Endometrial microvascular endothelial cells (primary cell): ENCODE data around the gene SCN2B. TPM values are rescaled to one million over a fixed set of nuclear protein-coding genes. Genes with fewer than 3 reads are reported as not detected.

Experiments used
- in situ Hi-C: cut with HindIII; loops from 2 replicates; pipeline ENCODE4 v1.10.0; 2017; ENCODE audit warnings: low sequenced_read_pairs, low pct_unique_long_range_greater_than_20kb; ENCODE audit errors: inconsistent ontology term
- total RNA-seq: library from RNA; depleted of rRNA; stranded (reverse); fragments of >200 nt; gene quantifications from one replicate; pipeline ENCODE4 v1.2.3, GENCODE V29; 2015; ENCODE audit errors: inconsistent ontology term

SCN2B gene, protein sequence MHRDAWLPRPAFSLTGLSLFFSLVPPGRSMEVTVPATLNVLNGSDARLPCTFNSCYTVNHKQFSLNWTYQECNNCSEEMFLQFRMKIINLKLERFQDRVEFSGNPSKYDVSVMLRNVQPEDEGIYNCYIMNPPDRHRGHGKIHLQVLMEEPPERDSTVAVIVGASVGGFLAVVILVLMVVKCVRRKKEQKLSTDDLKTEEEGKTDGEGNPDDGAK
- total RNA-seq: not detected

DNA sequence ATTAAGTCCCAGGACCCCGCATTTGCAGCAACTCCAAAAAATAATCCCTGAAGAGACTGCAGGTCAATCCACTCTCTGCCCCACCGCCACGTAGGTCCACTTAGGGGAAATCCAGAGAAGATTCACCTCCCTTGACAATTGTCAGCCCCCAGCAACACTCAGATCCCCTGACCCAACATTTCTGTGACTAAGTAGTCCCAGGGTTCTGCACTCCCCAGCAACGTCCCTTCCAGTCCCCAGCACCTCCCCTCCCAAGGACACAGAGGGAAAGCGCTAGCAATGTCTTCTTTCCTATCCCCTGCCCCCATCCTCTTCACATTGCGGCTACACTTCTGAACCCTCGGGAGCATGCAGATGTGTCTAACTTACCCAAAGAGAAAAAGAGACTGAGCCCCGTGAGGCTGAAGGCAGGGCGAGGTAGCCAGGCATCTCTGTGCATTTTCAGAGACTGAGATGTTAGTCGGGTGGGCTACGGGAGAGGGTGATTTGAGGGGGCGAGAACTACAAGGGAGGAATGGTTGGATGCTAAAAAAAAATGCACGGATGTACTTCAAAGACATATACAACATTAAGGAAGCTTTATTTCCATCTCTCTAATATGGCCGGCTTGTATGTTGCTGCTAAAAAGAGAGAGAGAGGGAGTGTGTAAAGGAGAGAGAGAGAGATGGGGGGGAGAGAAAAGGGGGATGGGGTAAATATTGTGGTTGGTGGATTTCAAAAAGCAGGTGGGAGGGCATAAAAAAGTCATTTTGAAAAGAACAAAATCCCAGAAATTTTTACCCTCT is at the start of gene SCN2B:
Gene SCN2B, minus strand, starts transcription at position 647 of the 785 bp plus-strand sequence. Its CDS starts 208 bp downstream, at position 439.
- in situ Hi-C loops: no loop called here

DNA sequence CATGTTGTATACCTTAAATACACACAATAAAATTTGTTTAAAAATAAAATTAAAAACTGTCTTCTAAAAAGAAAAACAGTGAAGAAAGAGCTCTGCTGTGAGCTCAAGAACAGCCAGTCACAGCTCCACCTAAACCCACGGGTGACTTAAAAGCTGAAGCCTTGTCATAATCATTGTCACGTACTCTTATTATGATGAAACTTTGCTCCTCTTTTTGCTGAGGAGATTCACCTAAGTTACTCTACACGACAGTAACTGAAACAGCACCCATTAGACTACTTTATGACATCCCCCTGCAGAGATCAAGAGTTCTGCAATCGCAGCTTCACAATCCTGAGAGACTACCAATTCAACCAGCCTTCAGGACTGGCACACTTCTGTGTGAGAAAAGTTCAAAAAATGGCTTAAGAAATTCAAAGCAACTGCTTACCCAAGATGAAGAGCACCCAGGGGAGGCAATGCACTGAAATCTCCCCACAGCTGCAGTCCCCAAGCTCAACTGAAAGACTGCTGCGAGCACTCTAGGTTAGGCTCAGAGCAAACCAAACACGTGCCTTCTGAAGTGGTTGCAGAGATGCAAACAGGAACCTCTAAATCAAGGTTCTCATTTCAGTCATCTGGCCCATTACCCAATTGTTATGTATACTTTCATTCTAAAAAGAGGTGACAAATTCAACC is 48.2 kb upstream of the SCN2B start, which contains the start of gene JAML:
Gene JAML, minus strand, starts transcription at position 501 of the 678 bp plus-strand sequence. CDS start 10,145 bp downstream, outside the sequence.
- in situ Hi-C loops: no loop called here

DNA sequence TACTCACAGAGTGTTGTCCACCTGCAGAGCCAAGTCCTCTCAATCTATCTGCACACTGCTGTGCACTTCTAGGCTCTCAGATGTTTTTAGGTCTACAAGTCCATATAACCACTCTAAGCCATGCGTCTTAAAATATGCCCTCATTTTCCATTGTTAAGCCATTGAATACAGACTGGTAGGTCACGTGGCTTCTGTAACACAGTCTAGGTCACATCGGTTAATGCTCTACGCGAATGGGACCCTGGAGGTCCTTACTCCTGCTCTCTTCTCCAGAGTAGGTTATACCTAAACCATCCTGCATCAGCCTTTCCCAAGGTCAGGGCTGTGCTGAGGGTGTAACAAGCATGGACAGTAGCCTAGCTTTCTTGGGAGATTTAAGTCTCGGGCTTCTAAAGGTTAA is 47.6 kb upstream of the SCN2B start:
- in situ Hi-C loops: no loop called here

DNA sequence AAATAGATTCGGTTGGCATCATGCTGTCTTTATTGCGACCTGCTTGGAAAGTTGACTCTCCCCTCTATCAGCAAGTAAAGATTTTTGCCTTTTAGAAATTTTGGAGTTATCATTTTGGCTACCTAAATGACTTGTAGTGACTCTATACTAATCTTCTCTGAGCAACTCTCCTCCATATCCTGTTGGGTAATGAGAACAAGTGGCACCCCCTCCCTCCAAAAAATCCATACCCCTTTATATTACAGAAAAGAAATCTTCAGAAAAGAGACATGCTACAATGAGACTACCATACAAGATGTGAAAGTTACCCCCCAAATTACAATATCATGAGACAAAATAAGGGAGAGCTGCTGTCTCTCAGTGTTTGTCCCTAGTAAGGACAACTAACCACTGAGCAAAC is 47.1 kb upstream of the SCN2B start:
- in situ Hi-C loops: no loop called here

DNA sequence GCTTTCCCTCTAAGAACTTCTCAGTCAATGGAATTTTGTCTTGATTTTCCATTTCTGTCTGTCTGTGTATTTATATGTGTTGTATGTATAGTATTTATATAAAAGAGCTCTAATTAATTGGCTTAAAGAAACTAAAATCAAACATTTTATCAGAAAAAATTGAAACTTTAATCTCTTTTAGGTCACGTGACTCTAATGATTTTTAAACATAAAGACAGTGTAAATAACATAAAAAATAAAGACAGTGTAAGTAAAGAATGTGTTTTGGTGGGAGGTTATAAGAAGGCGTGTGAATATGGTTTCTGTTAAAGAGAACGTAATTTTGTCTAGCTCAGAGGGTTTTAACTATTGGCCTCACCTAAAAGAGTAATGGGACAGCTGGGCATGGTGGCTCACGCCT is 46.0 kb upstream of the SCN2B start:
- in situ Hi-C loops: no loop called here

DNA sequence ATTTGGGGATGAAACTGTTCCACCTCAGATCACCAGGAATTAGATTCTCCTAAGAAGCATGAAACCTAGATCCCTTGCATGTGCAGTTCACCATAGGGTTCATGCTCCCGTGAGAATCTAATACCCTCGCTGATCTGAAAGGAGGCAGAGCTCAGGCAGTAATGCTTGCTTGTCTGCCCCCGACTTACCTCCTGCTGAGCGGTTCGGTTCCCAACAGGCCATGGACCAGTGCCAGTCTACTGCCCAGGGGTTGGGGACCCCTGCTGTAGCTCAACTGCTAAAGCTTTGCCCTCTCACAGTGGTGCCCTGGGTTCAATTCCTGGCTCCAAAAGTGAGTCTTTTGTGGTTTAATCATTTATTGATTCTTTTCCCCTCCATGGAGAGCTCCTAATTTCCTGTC is 45.0 kb upstream of the SCN2B start:
- in situ Hi-C loops: no loop called here

DNA sequence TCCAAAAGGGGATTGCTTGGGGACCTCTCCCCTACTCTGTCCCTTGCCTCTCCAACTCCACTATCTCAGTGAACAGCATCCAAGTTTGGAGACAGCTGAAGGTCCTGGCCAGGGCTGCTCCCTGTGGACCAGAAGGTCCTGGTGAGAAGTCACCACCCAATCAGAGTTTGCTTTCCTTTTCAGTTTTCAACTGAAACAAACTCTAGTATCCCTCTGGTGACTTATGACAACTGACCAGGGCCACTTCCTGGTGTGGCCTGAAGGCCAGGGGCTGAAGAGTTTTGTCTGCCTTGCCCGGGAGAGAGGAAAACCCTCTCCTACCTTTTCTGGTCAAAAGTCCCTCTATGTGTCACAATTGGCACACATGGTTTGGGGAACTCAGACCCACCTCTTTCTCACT is 43.3 kb upstream of the SCN2B start:
- in situ Hi-C loops: no loop called here

DNA sequence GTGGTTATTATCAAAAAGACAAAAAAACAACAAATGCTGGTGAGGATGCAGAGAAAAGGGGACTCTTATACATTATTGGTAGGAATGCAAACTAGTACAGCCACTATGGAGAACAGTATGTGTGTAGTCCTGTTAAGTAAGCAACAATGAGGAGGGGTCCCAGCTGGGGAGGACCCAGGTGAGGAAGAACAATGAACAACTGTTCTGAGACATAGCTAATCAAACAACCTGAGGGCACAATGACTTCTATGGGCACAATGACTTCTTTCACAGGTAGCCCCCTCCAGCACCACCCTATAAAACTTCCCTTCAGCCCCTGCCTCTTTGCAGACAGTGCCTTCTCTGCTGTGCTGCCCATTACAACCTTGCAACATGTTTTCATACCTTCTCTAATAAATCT is 42.8 kb upstream of the SCN2B start:
- in situ Hi-C loops: no loop called here

DNA sequence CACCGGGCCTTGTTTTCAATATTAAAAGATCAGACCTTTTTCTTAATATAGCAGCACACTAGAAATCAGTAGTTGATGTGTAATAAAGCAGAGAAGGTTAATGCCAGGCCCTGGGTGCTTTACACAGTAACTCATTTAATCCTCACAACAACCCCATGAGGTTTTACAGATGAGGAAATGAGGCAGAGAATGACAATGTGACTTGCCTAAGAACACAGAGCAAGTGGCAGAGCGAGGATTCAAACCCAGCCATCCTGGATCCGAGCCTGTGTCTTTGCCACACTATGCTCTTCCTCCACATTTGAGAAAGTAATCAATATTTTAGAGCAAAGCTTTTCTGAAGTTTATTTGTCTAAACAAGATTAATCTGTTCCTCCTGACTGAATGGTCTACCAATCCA is 41.1 kb upstream of the SCN2B start:
- in situ Hi-C loops: no loop called here

DNA sequence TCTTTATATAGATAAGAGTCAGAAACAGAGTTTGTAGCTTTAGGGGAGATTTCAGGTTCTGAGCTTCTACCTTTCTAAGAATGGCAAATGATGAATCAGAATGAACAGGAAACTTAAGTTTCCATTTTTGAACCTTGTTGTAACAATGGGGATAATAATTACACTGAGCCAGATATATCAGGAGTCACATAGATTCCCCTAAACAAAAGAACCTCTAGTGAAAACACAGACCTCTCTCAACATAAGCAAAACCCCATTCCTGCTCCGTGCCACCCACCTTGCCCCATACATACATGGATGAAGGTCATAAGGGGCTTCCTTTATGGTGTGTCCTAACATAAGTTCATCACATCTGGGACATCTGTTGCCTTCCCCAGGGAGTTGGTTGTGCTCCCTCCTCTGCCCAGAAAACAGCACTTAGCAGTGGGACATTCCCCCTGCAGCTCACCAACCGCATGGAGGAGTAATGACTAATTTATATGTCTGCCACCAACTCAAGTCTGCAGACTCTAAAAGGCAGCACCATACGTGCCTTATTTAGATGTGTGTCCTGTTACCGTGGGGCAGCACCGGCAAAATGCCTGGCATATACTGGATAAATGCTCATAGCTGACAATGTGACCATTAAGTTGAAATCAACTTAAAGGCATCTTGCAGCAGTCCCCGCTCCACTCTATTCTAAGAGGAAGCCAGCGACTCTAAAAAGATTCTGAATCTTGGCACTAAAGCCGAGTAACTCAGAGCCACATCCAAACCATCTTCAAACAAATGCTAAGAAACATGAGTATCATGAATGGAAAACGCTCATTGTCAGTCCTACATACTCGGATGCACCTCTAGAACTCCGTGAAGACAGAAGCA is 40.4 kb upstream of the SCN2B start:
- in situ Hi-C loops: no loop called here

DNA sequence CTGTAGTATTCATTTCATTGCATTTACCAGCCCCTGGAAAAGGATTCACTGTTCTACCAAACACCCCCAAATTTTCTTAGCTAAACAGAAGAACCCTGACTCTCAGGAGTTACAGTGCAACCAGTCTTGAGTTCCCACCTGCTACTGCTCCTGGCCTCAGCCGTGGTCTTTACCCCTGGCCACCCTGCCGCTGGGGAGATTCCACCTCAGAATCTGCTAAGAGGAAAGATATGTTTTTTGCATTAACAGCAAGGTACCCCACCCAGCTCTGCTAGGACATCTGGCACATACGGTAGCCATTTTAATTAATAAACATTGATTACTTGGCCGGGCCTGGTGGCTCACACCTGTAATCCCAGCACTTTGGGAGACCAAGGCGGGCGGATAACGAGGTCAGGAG is 39.3 kb upstream of the SCN2B start:
- in situ Hi-C loops: no loop called here

DNA sequence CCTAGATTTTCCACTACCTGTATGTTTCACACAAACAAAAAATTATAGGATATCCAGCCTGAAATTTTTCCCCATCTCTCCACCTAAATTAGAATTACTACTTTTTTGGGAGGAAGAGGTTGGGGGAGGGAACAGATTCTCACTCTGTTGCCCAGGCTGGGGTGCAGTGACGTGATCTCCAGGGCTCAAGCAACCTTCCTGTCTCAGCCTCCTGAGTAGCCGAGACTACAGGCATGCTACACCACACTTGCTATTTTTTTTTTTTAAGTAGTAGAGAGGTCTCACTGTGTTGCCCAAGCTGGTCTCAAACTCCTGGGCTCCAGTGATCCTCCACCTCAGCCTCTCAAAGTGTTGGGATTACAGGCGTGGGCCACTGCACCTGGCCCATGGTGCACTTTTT is 38.8 kb upstream of the SCN2B start:
- in situ Hi-C loops: no loop called here

DNA sequence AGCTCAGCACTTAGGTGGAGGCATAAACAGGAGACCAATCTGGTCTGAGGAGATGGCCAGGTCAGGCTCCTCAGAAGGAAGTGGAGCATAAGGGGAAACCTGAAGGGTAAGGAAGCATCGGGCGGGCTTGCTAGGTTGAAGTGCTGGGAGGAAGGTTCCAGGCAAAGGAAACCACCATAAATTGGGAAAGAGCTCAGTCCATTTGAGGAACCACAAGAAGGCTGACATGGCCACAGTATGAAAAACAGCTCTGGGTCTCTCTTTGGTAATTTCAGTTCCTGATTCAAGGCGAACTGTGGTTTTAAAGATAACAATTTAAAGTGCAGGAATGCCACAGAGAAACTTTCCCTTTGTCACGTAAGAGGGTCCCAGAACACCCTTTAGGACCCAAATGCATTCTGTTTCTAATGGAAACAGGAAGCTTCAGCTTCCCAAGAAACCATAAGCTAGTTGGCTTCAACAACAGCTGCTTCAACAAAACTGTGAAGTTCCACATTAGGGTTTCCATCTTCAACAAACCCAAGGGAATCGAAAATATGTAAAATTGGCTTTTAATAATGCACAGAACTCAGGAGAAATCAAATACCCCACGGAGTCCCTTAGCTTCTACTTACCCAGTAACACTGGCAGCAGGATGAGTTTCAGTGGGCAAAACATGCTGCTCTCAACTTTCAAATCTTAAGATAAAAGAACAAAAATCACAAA is 37.9 kb upstream of the SCN2B start:
- in situ Hi-C loops: no loop called here

DNA sequence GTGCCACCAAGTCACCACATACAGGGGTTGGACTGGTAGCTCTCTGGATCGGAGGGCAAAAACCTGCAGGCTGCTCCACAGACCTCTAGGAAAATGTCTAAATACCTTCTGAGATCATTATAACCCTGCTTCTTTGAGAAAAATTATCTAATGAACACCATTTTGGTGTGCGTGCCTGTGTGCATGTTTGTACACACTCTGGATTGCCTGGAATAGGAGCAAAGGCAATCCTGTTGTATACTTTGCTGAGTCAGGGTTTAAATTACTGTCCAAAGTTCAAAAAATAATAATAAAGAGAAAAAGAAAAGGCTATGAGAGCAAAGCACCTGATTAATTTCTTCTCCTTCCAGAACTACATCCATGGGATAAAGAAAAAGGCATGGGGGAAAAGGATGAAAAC is 37.3 kb upstream of the SCN2B start:
- in situ Hi-C loops: no loop called here

DNA sequence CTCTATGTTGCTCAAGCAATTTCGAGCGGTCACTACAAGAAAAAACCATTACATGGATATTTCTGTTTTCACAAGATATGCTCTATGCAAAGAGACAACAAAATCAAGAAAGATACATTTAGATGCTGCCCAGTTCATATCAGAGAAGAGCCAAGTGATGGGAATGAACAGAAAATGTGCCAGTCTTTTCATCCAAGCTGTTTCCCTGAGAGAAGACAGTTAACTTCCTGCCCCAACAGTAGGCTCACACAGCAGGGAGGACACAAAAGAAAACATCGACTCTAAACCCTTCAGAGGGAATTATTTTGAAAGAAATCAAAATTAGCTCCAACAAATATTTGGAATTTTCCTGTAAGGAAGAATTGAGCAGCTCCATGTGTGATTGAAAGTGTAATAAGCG is 36.8 kb upstream of the SCN2B start:
- in situ Hi-C loops: no loop called here

DNA sequence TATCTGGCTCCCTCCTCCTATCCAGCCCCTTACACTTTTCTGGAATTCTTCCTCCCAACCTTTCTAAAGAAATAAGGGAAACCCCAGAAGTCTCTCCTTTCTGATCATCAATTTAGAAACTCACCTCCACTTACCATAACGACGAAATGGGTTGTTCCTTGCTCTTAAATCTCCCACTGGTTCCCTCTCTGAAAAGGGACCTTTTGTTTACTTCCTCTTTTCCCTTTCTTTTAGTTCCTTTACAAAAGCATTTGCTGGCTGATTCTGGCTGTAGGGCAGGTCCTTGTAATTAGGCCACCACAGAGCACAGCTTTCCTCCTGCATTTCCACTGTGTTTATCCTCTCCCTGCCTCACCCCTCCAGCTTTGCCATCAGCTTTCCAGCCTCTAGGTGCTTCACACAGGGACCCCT is 36.3 kb upstream of the SCN2B start:
- in situ Hi-C loops: no loop called here

DNA sequence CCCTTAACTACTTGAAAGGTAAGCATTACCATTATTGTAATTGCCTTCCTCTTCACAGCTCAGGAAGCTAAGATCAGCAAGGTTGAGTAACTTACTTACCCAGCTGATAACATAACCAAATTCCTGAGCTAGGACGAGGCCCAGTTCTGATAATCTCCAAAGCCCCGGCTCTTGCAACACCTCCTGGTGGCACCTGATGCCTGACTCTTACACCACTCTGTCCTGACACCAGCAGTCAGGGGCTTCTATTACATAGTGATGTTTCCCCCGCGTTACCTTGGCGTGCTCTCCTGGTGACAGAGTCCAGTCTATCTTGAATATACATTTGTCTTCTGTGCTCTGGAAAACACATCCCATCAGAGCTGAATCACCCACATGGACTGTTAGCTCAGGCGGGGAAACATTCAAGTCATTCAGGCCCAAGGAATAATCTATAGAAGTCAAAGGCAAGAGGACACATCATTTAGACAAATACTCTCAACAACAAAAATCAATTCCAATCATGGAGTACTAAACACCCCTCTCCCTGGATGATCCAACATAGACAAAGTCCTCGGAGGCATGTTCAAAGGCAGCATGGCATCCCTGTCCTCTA is 35.8 kb upstream of the SCN2B start:
- in situ Hi-C loops: no loop called here

DNA sequence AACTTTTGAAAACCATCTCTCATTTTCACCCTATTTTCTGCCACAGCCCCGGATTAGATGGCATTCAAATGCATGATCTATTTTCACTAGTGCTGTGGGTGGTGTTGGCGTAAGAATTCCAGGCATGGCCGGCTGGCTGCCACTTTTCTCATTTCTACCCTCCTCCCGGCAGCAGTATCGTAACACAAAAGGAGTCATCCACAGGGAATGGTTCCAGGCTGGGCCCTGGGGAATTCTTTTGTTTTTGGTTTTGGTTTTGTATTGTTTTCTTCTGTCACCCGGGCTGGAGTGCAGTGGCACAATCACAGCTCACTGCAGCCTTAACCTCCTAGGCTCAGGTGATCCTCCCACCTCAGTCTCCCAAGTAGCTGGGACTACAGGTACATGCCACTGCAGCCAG is 34.6 kb upstream of the SCN2B start:
- in situ Hi-C loops: no loop called here
